ENCODE results near the gene TMEM106C.

The TMEM106C gene

DNA sequence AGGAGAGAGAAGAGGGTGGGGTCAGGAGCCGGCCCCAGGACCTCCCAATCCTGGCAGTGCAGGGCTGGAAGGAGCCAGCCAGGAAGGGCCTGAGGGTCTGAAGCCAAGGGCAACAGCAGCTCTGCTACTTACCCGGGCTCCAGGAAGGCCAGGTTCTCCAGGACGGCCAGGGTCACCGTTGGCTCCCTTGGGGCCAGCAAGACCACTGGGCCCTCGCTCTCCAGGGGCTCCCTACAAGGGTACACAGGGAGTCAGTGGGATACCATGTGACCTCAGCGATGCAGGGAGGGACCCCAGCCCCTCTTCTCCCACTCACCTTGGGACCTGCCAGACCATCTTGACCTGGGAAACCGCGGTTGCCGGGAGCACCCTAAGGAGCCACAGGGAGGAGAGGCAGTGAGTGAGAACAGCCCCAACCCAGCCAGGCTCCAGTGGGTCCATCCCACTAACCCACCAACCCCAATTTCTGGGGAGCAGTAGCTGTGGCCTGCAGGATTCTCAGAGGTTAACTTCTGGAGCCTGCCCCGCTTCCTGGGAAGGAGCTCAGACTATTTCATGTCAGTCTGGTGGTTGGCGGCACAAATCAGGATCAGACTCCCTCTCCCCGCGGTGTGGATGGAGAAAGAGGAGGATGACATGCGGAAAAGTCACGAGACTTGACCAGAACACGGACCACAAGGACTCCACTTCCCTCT, 22.3 kb downstream of the TMEM106C start:
- DNase-seq (ENCODE audit: low spot score) = no peak
- H4K91ac ChIP-seq (ENCODE audit: low read depth, low read length, poor library complexity) = no peak overlapping the region

DNA sequence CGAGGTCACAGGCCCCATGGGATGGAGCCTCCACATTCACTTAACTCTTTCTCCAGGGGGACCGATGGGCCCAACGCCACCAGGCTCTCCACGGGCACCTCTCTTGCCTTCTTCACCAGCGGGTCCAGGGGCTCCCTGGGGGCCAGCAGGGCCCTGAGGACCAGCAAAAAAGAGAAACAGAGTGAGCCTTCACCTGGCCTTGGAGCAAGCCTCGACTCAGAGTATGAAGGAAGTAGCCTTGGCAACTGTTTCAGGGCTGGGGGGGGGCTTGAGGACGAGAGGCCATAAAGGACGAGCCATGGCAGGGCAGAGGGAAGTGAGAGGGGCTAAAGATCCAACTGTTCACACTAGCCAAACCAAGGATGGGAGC, 22.9 kb downstream of the TMEM106C start:
- no peak overlapping the region for H2AFZ ChIP-seq (ENCODE audit: low read length)
- H2BK15ac ChIP-seq (ENCODE audit: low read length) = no peak overlapping the region
- H3K23ac ChIP-seq (ENCODE audit: low read depth, low read length, poor library complexity) = no peak overlapping the region
- peaks cover 6% of the 10 kb centered on the region for H3K79me1 ChIP-seq (ENCODE audit: low read depth, low read length)
- no peak for DNase-seq (ENCODE audit: low spot score)
- H3K27me3 ChIP-seq (ENCODE audit: control insufficient read depth in 3 of 3, insufficient read depth in 3 of 3, low read depth in 1 of 3, low read length in 3 of 3) = no peaks in the 10 kb centered on the region
- H3K36me3 ChIP-seq (replicated peaks in 1 of 2; ENCODE audit: control insufficient read depth in 2 of 2, insufficient read depth in 2 of 2, low read length in 2 of 2) = peaks cover 90 to 96% of the 10 kb centered on the region in 2 donors
- H3K4ac ChIP-seq (ENCODE audit: low read length) = no peak overlapping the region
- no peak overlapping the region for H4K91ac ChIP-seq (ENCODE audit: low read depth, low read length, poor library complexity)
- no peak overlapping the region for H3K4me2 ChIP-seq (ENCODE audit: insufficient read depth, low read length, poor library complexity, severe bottlenecking)
- H3K9ac ChIP-seq (ENCODE audit: low read depth, low read length, poor library complexity) = no peak overlapping the region
- H3K27ac ChIP-seq (replicated peaks; ENCODE audit: low read length) = no peak overlapping the region
- no peak overlapping the region for H2AK5ac ChIP-seq (ENCODE audit: low read depth, low read length)
- no peak overlapping the region for H3K18ac ChIP-seq (ENCODE audit: low read length)
- no CpG with 5 or more reads among the region's 8 CpGs for WGBS, 2 donors (ENCODE audit: extremely low coverage in 2 of 2, insufficient read length in 2 of 2, insufficient replicate concordance in 1 of 2)
- H3K14ac ChIP-seq (ENCODE audit: low read length) = no peak overlapping the region
- no peak overlapping the region for H4K8ac ChIP-seq (ENCODE audit: low read depth, low read length)
- no peak overlapping the region for H2BK120ac ChIP-seq (ENCODE audit: low read depth, low read length)
- no peak overlapping the region for H2BK12ac ChIP-seq (ENCODE audit: low read length)
- H2BK5ac ChIP-seq (ENCODE audit: low read length) = no peak overlapping the region
- no peaks in the 10 kb centered on the region for H3K9me3 ChIP-seq (replicated peaks in 1 of 2; ENCODE audit: control insufficient read depth in 2 of 2, insufficient read depth in 1 of 2, low read depth in 1 of 2, low read length in 2 of 2)
- H3K4me1 ChIP-seq (ENCODE audit: control insufficient read depth in 2 of 2, insufficient read depth in 1 of 2, low read depth in 1 of 2, low read length in 2 of 2) = peaks cover 18 to 30% of the 10 kb centered on the region in 2 donors
- no peak overlapping the region for H3K4me3 ChIP-seq (ENCODE audit: low read length in 2 of 2)

More for the DNA sequence above, 22.3 kb downstream of the TMEM106C start:
- Histone ChIP-seq H3K4me1 (ENCODE audit: control insufficient read depth in 2 of 2, insufficient read depth in 1 of 2, low read depth in 1 of 2, low read length in 2 of 2) (peaks cover 18 to 26% of the 10 kb centered on the region in 2 donors), H3K79me1 (ENCODE audit: low read depth, low read length) (peaks cover 9% of the 10 kb centered on the region), H2AK5ac (ENCODE audit: low read depth, low read length) (no peak overlapping the region), H2BK120ac (ENCODE audit: low read depth, low read length) (no peak overlapping the region), H3K9me3 (replicated peaks in 1 of 2; ENCODE audit: control insufficient read depth in 2 of 2, insufficient read depth in 1 of 2, low read depth in 1 of 2, low read length in 2 of 2) (no peaks in the 10 kb centered on the region), H3K23ac (ENCODE audit: low read depth, low read length, poor library complexity) (no peak overlapping the region), H2BK15ac (ENCODE audit: low read length) (no peak overlapping the region), H3K36me3 (replicated peaks in 1 of 2; ENCODE audit: control insufficient read depth in 2 of 2, insufficient read depth in 2 of 2, low read length in 2 of 2) (peaks cover 91 to 96% of the 10 kb centered on the region in 2 donors), H3K27ac (replicated peaks; ENCODE audit: low read length) (no peak overlapping the region), H3K18ac (ENCODE audit: low read length) (peak overlapping the region; percentile 51), H2BK12ac (ENCODE audit: low read length) (no peak overlapping the region), H4K8ac (ENCODE audit: low read depth, low read length) (no peak overlapping the region), H3K14ac (ENCODE audit: low read length) (no peak overlapping the region), H2AFZ (ENCODE audit: low read length) (no peak overlapping the region), H3K4me2 (ENCODE audit: insufficient read depth, low read length, poor library complexity, severe bottlenecking) (no peak overlapping the region), H3K4me3 (ENCODE audit: low read length in 2 of 2) (peak overlapping the region in 1 of 2 donors; percentile 15), H2BK5ac (ENCODE audit: low read length) (no peak overlapping the region), H3K9ac (ENCODE audit: low read depth, low read length, poor library complexity) (no peak overlapping the region), H3K4ac (ENCODE audit: low read length) (no peak overlapping the region), H3K27me3 (ENCODE audit: control insufficient read depth in 3 of 3, insufficient read depth in 3 of 3, low read depth in 1 of 3, low read length in 3 of 3) (no peaks in the 10 kb centered on the region)
- WGBS, 2 donors (ENCODE audit: extremely low coverage in 2 of 2, insufficient read length in 2 of 2, insufficient replicate concordance in 1 of 2) = no CpG with 5 or more reads among the region's 16 CpGs

DNA sequence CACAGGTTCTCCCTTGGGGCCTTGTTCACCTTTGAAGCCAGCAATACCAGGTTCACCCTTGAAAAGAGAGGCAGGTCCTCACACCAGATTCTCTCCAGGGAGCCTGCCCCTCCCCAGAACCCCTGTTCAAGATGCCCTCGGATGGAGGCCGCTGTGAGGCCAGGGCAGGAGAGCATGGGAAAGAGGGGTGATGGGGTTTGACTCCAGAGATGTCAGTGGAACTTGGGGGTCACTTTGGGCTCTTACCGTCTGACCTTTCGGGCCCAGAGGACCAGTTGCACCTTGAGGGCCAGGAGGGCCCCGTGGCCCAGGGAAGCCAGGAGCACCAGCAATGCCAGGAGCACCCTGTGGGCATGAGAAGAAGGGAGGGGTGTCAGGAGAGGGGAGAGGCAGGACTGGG, 23.4 kb downstream of the TMEM106C start:
- no peak overlapping the region for H3K9ac ChIP-seq (ENCODE audit: low read depth, low read length, poor library complexity)
- H3K4me1 ChIP-seq (ENCODE audit: control insufficient read depth in 2 of 2, insufficient read depth in 1 of 2, low read depth in 1 of 2, low read length in 2 of 2) = peaks cover 18 to 34% of the 10 kb centered on the region in 2 donors
- no peaks in the 10 kb centered on the region for H3K9me3 ChIP-seq (replicated peaks in 1 of 2; ENCODE audit: control insufficient read depth in 2 of 2, insufficient read depth in 1 of 2, low read depth in 1 of 2, low read length in 2 of 2)
- no peak overlapping the region for H3K4ac ChIP-seq (ENCODE audit: low read length)
- no peak overlapping the region for H3K4me2 ChIP-seq (ENCODE audit: insufficient read depth, low read length, poor library complexity, severe bottlenecking)
- no peak overlapping the region for H2AFZ ChIP-seq (ENCODE audit: low read length)
- H3K79me1 ChIP-seq (ENCODE audit: low read depth, low read length) = peaks cover 6% of the 10 kb centered on the region
- H3K18ac ChIP-seq (ENCODE audit: low read length) = no peak overlapping the region
- H3K14ac ChIP-seq (ENCODE audit: low read length) = no peak overlapping the region
- no peak overlapping the region for H2BK120ac ChIP-seq (ENCODE audit: low read depth, low read length)
- no peak for DNase-seq (ENCODE audit: low spot score)
- no peak overlapping the region for H2BK15ac ChIP-seq (ENCODE audit: low read length)
- H4K8ac ChIP-seq (ENCODE audit: low read depth, low read length) = no peak overlapping the region
- no peak overlapping the region for H3K27ac ChIP-seq (replicated peaks; ENCODE audit: low read length)
- no peak overlapping the region for H3K4me3 ChIP-seq (ENCODE audit: low read length in 2 of 2)
- no peak overlapping the region for H4K91ac ChIP-seq (ENCODE audit: low read depth, low read length, poor library complexity)
- H2AK5ac ChIP-seq (ENCODE audit: low read depth, low read length) = no peak overlapping the region
- no peak overlapping the region for H2BK5ac ChIP-seq (ENCODE audit: low read length)
- no peak overlapping the region for H2BK12ac ChIP-seq (ENCODE audit: low read length)
- no peaks in the 10 kb centered on the region for H3K27me3 ChIP-seq (ENCODE audit: control insufficient read depth in 3 of 3, insufficient read depth in 3 of 3, low read depth in 1 of 3, low read length in 3 of 3)
- H3K36me3 ChIP-seq (replicated peaks in 1 of 2; ENCODE audit: control insufficient read depth in 2 of 2, insufficient read depth in 2 of 2, low read length in 2 of 2) = peaks cover 87 to 96% of the 10 kb centered on the region in 2 donors
- WGBS, 2 donors (ENCODE audit: extremely low coverage in 2 of 2, insufficient read length in 2 of 2, insufficient replicate concordance in 1 of 2) = no CpG with 5 or more reads among the region's 5 CpGs
- H3K23ac ChIP-seq (ENCODE audit: low read depth, low read length, poor library complexity) = no peak overlapping the region

DNA sequence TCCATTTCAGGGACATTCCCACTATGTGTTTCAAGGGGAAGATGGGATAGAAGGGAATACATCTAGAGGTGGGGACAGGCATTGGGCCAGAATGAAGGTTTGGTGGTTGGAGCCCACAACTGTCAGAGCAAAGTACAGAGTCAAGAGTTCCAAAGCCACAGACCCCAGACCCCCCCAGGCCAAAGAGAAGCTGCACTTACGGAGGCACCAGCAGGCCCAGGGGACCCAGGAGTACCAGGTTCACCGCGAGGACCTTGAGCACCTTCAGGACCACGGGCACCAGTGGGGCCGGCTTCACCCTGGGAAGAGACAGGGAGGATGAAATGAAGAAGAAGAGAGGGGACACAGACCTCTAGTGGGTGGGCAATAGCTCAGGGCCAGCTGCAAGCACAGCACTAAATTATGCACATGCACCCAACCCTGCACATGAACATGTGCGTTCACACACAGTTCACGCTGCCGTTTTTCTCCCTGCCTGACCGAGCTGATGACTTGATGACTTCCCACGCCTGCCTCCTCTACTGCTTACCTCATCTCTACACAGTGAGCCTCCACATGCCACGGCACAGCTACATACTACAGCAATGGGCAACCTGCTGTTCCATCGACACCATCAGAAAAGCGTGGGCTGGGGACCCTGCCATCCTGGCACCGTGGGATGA, 24.1 kb downstream of the TMEM106C start:
- Histone ChIP-seq H3K27me3 (ENCODE audit: control insufficient read depth in 3 of 3, insufficient read depth in 3 of 3, low read depth in 1 of 3, low read length in 3 of 3) (no peaks in the 10 kb centered on the region), H3K9me3 (replicated peaks in 1 of 2; ENCODE audit: control insufficient read depth in 2 of 2, insufficient read depth in 1 of 2, low read depth in 1 of 2, low read length in 2 of 2) (no peaks in the 10 kb centered on the region), H2AFZ (ENCODE audit: low read length) (no peak overlapping the region), H3K4me2 (ENCODE audit: insufficient read depth, low read length, poor library complexity, severe bottlenecking) (no peak overlapping the region), H4K8ac (ENCODE audit: low read depth, low read length) (no peak overlapping the region), H4K91ac (ENCODE audit: low read depth, low read length, poor library complexity) (no peak overlapping the region), H2BK15ac (ENCODE audit: low read length) (no peak overlapping the region), H2BK5ac (ENCODE audit: low read length) (no peak overlapping the region), H2BK120ac (ENCODE audit: low read depth, low read length) (no peak overlapping the region), H3K23ac (ENCODE audit: low read depth, low read length, poor library complexity) (no peak overlapping the region), H3K9ac (ENCODE audit: low read depth, low read length, poor library complexity) (peak overlapping the region; percentile 75), H2AK5ac (ENCODE audit: low read depth, low read length) (no peak overlapping the region), H3K4me3 (ENCODE audit: low read length in 2 of 2) (peak overlapping the region in 1 of 2 donors; percentile 3), H3K4ac (ENCODE audit: low read length) (no peak overlapping the region), H2BK12ac (ENCODE audit: low read length) (no peak overlapping the region), H3K4me1 (ENCODE audit: control insufficient read depth in 2 of 2, insufficient read depth in 1 of 2, low read depth in 1 of 2, low read length in 2 of 2) (peaks cover 18 to 41% of the 10 kb centered on the region in 2 donors), H3K27ac (replicated peaks; ENCODE audit: low read length) (no peak overlapping the region), H3K36me3 (replicated peaks in 1 of 2; ENCODE audit: control insufficient read depth in 2 of 2, insufficient read depth in 2 of 2, low read length in 2 of 2) (peaks cover 85 to 96% of the 10 kb centered on the region in 2 donors), H3K79me1 (ENCODE audit: low read depth, low read length) (peaks cover 6% of the 10 kb centered on the region), H3K18ac (ENCODE audit: low read length) (peak overlapping the region; percentile 61), H3K14ac (ENCODE audit: low read length) (no peak overlapping the region)
- no peak for DNase-seq (ENCODE audit: low spot score)
- no CpG with 5 or more reads among the region's 14 CpGs for WGBS, 2 donors (ENCODE audit: extremely low coverage in 2 of 2, insufficient read length in 2 of 2, insufficient replicate concordance in 1 of 2)

All from neuronal stem cell (in vitro differentiated cells).